CD4-positive, alpha-beta T cell treated with Interleukin-17A for 4 hours (primary cell): ENCODE data around the gene A4GALT.
"Not testable (repeated sequence)": the region's sequence is repeated elsewhere in the genome, so short reads cannot be mapped to it uniquely, and the experiment has no call there.

ENCODE experiments used
- DNase-seq: peaks from one replicate; pipeline ENCODE4 v3.0.0-alpha.2; 2020; ENCODE audit warnings: mixed read lengths

Gene A4GALT

GRCh38 chr22:42734406-42734805, 13.7 kb upstream of the A4GALT start:
- DNase-seq: no peak

DNA sequence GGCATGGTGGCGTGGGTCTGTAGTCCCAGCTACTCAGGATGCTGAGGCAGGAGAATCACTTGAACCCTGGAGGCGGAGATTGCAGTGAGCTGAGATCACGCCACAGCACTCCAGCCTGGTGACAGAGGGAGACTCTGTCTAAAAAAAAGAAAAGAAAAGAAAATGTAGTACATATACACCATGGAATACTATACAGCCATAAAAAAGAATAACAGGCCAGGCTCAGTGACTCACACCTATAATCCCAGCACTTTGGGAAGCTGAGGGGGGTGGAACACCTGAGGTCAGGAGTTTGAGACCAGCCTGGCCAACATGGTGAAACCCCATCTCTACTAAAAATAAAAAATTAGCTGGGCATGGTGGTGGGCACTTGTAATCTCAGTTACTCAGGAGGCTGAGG, 12.7 kb upstream of the A4GALT start:
- DNase-seq: not testable (repeated sequence)

DNA sequence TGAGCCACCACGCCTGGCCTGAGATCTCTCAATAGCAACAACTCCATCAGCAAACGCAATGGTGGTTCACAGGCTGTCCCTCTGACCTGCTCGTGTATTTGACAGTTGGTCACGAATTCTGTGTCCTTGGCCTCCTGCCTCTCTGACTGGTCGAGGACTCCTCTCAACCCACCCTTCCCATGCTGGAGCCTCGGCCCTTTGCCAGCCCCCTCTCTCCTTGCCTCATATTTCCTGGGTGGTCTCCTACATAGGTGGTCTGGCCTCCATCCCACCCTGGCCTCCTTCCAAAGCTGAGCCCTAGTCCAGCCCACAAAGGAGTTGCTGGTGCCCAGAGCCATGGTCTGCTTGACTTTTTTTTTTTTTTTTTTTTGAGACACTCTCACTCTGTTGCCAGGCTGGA, 11.4 kb upstream of the A4GALT start:
- no peak for DNase-seq

DNA sequence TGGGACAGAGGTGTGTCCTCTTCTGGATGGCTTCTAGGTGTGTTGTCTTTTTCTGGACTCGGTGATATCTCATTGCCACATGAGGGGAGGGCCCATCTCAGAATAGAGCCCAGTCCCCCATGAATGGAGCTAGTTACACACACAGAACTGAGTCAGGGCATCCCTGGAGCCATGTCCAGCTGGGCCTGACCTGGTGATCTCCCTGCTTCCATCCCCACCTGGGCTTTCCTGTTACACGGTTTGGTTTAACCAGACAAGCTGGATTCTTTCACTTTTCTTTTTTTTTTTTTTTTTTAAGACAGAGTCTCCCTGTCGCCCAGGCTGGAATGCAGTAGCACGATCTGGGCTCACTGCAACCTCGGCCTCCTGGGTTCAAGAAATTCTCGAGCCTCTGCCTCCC, 6.1 kb upstream of the A4GALT start:
- DNase-seq: no peak

GRCh38 chr22:42725606-42726355, 5.1 kb upstream of the A4GALT start:
- DNase-seq: no peak

DNA sequence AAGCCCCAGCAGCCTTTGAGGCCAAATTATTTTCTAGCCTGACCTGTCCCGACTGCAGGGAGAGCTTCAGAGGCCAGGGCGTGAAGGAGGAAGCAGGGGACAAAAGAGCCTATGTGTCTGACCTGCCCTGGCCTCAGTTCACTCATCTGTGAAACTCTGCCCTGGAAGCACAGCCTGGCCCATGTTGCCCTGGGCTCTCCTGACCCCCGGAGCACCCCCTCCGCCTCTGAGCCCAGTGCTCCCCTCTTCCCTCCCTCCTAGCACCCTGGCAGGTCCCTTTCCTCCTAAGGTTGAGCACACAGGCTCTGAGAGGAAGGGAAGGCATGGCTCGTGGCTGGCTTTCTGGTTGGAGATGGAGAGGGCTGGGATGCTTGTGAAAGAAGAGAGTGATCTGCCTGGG, 3.4 kb upstream of the A4GALT start:
- DNase-seq: no peak

DNA sequence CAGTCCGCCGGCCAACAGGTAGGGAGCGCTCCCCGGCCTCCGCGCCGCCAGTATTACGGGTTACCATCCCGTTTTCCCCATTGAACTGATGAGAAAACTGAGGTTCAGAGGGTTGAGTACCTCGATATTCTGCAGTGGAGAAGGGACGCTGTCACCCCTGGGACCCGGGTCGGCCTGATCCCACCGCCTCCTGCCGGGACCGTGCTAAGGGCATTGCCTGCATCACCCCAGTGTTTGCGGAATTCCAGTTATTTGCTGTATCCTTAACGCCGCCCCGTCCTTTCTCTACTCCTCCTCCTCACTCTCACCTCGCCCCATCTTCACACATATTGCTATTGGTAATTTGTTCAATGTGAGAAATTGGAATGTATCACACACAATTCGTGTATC, 370 bp upstream of the A4GALT start:
- no peak for DNase-seq

DNA sequence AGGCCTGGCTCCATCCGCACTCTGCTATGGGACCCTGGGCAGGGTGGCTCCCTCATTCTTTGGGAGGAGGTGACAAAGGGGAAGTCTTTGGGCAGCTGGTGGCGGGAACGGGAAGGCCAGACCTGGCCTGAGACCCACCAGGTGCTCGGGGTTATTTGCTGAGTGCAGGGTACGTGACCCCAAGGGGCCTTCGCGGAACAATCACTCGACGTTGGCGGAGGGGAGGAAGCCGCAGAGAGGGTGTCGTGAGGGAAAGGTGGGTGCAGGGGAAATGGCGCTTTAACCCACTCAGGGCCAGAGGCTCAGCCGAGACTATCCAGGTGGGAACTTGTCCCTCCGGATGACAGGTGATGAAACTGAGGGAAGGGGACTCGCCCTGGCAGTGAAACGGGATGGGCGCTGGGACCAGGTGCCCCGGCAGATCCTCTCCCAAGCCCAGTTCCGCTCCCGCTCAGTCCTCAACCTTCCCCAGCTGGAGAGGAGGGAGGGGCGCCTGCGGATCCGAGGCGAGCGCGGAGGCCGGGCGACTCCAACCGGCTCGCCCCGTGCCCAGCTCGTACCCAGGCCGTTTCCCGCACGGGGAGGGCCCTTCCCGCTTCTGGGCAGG, 911 bp downstream of the A4GALT start:
- DNase-seq: no peak

DNA sequence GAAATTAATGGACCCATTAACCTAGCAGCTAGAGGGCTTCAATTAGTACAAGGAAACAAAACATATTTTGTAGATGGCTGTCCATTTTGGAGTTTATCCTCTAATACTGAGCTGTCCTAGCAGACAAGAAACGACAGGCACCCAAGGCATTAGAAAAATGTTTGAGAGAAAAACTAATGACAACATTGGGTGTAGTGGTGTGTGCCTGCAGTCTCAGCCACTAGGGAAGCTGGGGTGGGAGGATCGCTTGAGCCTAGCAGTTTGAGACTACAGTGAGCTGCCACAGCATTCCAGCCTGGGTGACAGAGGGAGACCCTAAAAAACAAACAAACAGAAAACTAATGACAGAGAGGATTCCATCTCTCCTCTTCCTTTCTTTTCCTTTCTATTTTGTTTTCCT, 1.5 kb downstream of the A4GALT start:
- DNase-seq: no peak

DNA sequence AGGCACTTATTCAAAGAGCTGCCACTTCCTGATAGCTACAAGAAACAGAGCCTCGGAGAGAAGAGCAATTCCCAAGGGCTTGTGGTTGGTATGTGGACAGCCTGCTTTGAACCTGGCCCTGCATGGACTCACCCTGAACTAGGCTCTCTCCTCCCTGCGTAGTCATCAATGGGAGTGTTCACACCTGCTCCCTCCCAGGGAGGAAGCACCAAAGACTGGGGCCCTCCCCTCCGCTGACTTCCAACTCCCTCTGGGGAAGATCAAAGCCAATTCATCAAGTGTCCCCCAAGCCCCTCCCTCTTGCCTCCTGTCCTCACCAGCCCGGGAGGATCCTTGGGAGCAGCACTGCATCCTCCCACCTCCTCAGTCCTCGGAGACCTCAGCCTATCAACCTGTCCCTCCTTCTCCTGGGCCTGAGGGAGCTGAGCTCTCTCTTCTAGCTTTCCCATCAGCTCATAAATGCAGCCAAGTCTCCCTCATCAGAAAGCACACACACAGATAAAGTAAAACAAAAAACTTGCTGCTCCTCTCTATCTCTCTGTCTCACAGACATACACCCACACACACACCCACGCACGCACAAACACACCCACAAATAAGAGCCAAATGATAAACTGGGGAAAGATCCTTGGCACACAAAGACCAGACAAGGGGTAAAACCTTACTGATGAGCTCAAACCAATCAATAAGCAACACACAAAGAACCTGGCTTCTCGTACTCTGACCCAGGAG, 3.3 kb downstream of the A4GALT start:
- no peak for DNase-seq

GRCh38 chr22:42716649-42717127, 4.0 kb downstream of the A4GALT start:
- DNase-seq: no peak

DNA sequence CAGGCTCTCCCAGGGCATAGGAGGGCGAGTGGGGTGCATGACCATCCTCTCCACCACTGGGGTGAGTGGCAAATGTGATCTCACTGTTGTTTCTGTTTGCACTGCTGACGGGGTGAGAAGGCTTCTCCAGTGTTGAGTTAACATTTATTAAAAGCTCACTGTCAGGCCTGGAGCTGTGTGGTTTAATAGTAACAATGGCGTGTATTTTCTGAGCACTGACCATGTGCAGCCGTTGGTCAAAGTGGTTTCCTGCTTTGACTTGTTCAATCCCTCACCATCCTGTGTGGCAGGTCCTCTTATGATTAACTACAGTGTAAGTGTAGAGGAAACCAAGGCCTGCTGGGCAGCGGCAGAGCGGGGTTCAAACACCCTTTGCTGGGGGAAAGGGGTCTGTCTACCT, 4.4 kb downstream of the A4GALT start:
- DNase-seq: no peak

GRCh38 chr22:42714768-42715390, 5.8 kb downstream of the A4GALT start:
- no peak for DNase-seq

- DNase-seq: no peak
Observed at GRCh38 chr22:42714308-42714707, 6.4 kb downstream of the A4GALT start.

- no peak for DNase-seq
Observed at GRCh38 chr22:42711895-42712837, 8.5 kb downstream of the A4GALT start.

DNA sequence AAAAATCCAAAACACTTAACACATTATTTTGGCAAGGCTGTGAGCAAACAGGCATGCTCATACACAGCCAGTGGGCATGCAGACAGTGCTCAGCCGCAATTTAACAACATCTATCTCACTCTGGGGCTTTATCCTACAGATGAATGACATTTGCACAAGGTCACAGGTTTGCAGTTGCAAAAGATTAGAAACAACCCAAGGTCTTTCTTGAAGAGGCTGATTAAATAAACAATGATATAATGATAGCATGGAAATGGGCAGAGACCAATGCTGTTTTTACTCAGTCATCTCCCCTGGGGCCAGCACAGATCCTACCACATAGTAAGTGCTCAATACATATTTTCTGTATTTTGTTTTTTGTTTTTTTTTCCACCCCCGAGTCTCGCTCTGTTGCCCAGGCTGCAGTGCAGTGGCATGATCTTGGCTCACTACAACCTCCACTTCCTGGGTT, 9.4 kb downstream of the A4GALT start:
- no peak for DNase-seq

- DNase-seq: no peak
Observed at GRCh38 chr22:42708417-42708816, 12.3 kb downstream of the A4GALT start.

DNA sequence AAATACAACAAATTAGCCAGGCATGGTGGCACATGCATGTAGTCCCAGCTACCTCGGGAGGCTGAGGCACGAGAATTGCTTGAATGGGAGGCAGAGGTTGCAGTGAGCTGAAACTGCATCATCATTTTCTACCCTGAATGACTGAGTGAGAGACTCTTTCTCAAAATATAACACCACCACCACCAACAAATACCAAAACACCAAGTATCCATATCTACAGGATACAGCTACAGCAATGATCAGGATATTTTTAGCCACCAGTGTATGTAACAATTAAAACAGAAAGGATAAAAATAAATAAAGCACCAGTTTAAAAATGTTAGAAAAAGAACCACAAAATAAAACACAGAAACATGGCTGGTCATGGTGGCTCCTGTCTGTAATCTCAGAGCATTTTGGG, 13.2 kb downstream of the A4GALT start:
- DNase-seq: no peak

GRCh38 chr22:42704896-42705295, 15.8 kb downstream of the A4GALT start:
- DNase-seq: no peak

DNA sequence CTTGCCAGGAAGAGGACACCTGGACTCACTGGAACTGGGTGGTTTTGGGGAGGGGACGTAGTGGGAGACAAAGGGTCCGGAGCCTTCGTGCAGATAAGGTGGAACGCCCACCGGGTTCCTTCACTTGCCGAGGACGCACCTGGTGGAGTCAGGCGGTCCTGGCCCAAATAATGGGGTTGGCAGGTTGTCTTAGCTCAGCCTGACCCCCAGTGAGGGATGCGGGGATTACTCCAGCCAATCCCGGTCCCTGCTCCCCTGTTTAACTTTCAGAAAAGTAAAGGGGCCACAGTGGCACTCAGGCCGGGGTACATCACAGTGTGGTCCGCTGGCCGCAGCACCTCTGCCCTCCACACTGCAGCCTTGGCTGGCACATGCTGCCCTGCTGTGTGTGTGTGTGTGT, 18.0 kb downstream of the A4GALT start:
- no peak for DNase-seq

DNA sequence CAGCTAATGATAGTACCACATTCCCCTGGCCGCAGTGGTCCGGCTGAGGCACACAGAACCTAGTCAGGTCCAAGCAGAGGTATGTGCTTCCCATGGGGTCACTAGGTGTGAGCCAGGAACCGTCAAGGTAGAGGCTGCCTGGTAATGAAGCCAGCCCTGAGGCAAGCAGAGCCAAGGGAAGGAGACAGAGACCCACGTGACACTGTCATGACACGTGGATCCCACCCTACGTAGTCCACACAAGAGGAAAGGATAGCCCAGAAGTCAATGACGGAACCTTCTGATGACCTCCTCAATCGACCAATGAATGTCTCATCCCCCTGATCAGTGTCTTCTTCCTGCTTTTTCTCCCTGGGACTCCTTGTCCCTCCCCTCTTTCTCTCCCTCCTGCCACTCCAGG, 19.0 kb downstream of the A4GALT start:
- DNase-seq: no peak

GRCh38 chr22:42700901-42701300, 19.8 kb downstream of the A4GALT start:
- DNase-seq: no peak
